ENCODE results near the gene PLXNA4.

DNA sequence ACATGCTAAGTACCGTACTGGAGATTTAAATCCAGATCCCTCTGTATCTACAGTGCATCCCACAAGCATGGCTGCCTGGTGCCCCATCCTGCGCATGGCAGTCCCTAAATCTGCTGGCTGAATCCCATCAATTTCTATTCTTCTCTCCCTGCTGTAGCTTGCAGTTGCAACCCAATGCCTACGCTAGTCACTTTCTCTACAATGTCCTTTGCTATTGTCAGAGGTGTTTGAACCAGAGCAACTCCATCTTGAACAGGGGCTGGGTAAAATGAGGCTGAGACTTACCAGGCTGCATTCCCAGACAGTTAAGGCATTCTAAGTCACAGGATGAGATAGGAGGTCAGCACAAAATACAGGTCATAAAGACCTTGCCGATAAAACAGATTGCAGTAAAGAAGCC is 461.2 kb downstream of the PLXNA4 start:
- TF ChIP-seq, protein P1, sequence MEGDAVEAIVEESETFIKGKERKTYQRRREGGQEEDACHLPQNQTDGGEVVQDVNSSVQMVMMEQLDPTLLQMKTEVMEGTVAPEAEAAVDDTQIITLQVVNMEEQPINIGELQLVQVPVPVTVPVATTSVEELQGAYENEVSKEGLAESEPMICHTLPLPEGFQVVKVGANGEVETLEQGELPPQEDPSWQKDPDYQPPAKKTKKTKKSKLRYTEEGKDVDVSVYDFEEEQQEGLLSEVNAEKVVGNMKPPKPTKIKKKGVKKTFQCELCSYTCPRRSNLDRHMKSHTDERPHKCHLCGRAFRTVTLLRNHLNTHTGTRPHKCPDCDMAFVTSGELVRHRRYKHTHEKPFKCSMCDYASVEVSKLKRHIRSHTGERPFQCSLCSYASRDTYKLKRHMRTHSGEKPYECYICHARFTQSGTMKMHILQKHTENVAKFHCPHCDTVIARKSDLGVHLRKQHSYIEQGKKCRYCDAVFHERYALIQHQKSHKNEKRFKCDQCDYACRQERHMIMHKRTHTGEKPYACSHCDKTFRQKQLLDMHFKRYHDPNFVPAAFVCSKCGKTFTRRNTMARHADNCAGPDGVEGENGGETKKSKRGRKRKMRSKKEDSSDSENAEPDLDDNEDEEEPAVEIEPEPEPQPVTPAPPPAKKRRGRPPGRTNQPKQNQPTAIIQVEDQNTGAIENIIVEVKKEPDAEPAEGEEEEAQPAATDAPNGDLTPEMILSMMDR (IDR thresholded peaks at IDR 0.05), result no peak
- TF ChIP-seq POLR2AphosphoS5 (IDR thresholded peaks at IDR 0.05), result no peak

Data from gastroesophageal sphincter (tissue), 3 donors.